Thoracic aorta (tissue), 2 donors: ENCODE results near the gene FAM184A. TPM values are rescaled to one million over a fixed set of nuclear protein-coding genes. Genes with fewer than 3 reads are reported as not detected.

Source experiments
- ATAC-seq: fragments of 150-250 bp; one replicate; pipeline ENCODE4 v1.8.0; 2017; ENCODE audit warnings: low read depth; ENCODE audit not compliant: insufficient number of reproducible peaks, low FRiP score
- DNase-seq: peaks from one replicate; pipeline ENCODE4 v3.0.0-alpha.2; 2020; ENCODE audit warnings: low spot score
- H3K27ac ChIP-seq, 2 donors: fragments of 200-600 bp; sonication (generic); 1 replicate in 1 of 2; 2 replicates in 1 of 2; pipeline ENCODE4 v1.5.1; 2016; ENCODE audit warnings: mild to moderate bottlenecking in 2 of 2, moderate library complexity in 2 of 2
- H3K27me3 ChIP-seq: fragments of 200-600 bp; sonication (generic); replicated peaks from 2 replicates; pipeline ENCODE4 v1.6.0; 2016; ENCODE audit warnings: mild to moderate bottlenecking; ENCODE audit not compliant: insufficient read depth
- H3K36me3 ChIP-seq: fragments of 200-600 bp; sonication (generic); one replicate; pipeline ENCODE4 v1.5.1; 2016
- H3K4me1 ChIP-seq, 2 donors: fragments of 200-600 bp; sonication (generic); 1 replicate in 1 of 2; 2 replicates in 1 of 2; pipeline versions ENCODE4 v1.5.1 to v1.6.0; 2016; ENCODE audit warnings: low read depth in 2 of 2, mild to moderate bottlenecking in 1 of 2; ENCODE audit not compliant: control insufficient read depth in 1 of 2
- H3K4me3 ChIP-seq: fragments of 200-600 bp; sonication (generic); 2 replicates; pipeline ENCODE4 v1.5.1; 2016; ENCODE audit warnings: mild to moderate bottlenecking
- H3K9me3 ChIP-seq: fragments of 200-600 bp; sonication (generic); 2 replicates; pipeline ENCODE4 v1.5.1; 2016
- total RNA-seq, 2 donors: library from RNA; depleted of rRNA; stranded (reverse); fragments of >200 nt; gene quantifications; one replicate each; pipeline versions ENCODE4 v1.1.0 to v1.2.3, GENCODE V29; 2016
- TF ChIP-seq, protein P1 (sequence below): fragments of 200-600 bp; sonication (generic); IDR thresholded peaks from one replicate; pipeline ENCODE4 v1.5.1; 2019; ENCODE audit warnings: antibody characterized with exemption

FAM184A gene
- total RNA-seq, 2 donors from 2014 or later: 0.54 to 7.5 TPM

DNA sequence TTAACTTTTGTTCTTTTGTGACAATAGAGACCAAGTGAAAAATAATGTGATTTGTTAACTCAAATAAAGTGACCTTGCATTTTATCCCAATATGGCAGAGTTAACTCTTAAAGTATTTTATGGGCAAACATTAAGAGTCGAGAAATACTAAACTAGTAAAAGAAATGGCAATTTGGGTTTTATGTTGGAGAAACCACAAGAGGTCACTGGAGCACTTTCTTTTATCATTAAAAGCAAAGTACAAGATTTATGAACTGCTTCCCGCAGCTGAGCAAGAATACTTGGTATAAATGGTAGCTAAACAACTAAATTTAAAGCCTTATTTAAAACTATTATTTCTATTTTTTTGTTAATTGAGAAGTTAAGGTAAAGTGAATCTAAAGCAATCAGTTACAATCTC is 110.0 kb downstream of the FAM184A start:
- TF ChIP-seq, protein P1, sequence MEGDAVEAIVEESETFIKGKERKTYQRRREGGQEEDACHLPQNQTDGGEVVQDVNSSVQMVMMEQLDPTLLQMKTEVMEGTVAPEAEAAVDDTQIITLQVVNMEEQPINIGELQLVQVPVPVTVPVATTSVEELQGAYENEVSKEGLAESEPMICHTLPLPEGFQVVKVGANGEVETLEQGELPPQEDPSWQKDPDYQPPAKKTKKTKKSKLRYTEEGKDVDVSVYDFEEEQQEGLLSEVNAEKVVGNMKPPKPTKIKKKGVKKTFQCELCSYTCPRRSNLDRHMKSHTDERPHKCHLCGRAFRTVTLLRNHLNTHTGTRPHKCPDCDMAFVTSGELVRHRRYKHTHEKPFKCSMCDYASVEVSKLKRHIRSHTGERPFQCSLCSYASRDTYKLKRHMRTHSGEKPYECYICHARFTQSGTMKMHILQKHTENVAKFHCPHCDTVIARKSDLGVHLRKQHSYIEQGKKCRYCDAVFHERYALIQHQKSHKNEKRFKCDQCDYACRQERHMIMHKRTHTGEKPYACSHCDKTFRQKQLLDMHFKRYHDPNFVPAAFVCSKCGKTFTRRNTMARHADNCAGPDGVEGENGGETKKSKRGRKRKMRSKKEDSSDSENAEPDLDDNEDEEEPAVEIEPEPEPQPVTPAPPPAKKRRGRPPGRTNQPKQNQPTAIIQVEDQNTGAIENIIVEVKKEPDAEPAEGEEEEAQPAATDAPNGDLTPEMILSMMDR: peak; percentile 12
- no peak for ATAC-seq
- Histone ChIP-seq H3K9me3 (no peaks in the 10 kb centered on the region), H3K4me1 (no peaks in the 10 kb centered on the region), H3K36me3 (no peaks in the 10 kb centered on the region), H3K27me3 (no peaks in the 10 kb centered on the region), H3K27ac (no peak overlapping the region), H3K4me3 (no peak overlapping the region)
- no peak for DNase-seq

DNA sequence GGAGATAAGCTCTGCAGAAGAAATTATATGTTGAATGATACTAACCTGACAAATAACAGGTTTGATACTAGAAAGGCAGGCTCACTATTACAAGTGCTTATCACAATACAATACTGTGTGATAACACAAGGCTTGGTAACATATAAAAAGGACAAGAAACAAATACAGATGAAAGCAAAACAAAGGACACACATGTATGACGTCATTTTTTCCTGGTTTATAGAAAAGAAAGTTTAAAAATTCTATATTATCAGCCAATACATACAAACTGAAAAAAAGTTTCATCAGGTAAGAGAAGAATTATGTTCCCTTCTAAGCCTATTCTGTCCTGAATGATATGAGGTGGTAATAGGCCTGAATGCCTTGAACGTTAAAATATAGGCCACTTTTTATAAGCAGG is 111.2 kb downstream of the FAM184A start:
- no peaks in the 10 kb centered on the region for H3K9me3 ChIP-seq
- H3K4me1 ChIP-seq: no peaks in the 10 kb centered on the region
- no peak for DNase-seq
- H3K27ac ChIP-seq: no peak overlapping the region
- TF ChIP-seq, protein P1: no peak
- H3K27me3 ChIP-seq: no peaks in the 10 kb centered on the region
- ATAC-seq: no peak
- H3K36me3 ChIP-seq: no peaks in the 10 kb centered on the region
- H3K4me3 ChIP-seq: no peak overlapping the region

DNA sequence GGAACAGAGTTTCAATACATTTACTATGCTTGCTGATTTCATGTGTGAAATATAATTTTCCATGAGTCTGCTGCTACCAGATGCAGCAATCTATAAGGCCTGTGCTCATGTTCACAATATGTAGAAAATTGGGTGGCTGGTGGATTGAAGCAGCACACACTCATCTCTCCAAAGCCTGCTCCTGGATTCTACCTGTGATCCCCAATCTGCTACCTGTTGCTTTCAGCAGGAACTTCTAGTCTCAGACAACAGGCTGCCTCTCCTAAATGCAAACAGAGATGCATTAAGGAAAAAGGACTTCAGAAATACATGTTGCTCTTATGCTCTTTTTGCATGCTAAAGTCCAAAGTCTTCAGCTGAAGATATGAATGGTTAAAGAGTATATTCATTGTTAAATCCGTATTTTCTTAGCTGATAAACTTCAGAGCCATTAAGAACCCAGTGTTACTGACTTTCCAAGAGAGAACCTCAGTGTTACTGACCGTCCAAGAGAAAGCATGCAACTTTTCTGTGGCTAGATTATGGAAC is 112.6 kb downstream of the FAM184A start:
- H3K4me3 ChIP-seq: no peak overlapping the region
- H3K36me3 ChIP-seq: no peaks in the 10 kb centered on the region
- no peaks in the 10 kb centered on the region for H3K27me3 ChIP-seq
- no peak overlapping the region for H3K27ac ChIP-seq
- H3K4me1 ChIP-seq: no peaks in the 10 kb centered on the region
- ATAC-seq: no peak
- no peaks in the 10 kb centered on the region for H3K9me3 ChIP-seq
- no peak for DNase-seq
- TF ChIP-seq, protein P1: no peak

DNA sequence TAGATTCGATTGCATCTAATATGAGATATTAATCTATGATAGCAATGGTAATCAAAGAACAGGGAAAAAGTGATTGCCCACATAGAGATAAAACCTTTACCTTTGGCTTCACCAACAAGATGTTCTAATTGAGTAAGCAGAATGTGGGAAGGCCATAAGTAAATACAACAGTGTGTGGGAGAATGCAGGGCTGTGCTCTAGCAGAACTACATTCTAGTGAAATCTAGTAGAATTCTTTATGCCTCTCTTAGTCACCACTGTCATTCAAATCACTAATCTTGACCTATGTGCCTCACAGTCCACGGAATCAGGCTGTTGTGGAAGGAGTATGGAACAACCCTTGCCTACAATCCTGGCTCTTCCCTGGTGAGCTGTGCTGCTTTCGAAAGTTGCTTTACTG is 113.1 kb downstream of the FAM184A start:
- no peak overlapping the region for H3K4me3 ChIP-seq

DNA sequence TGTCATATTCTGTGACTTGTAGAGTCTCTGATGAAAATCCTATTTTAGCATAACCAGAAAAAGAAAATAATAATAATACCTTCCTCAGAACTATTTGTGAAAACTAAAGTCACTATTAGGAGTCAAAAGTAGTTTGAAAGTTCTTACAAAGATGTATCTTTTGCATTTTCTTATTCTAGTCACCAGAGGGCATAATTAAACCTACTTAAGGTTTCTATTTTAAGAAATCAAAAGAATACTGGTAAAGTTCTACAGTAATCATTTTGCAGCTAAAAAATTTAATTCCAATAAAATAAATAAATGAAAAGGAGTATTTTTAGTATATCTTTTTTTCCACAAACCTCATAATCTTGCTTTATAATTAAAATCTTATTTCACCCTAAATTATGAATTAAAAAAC is 115.5 kb downstream of the FAM184A start:
- H3K36me3 ChIP-seq: no peaks in the 10 kb centered on the region
- DNase-seq (no peak), ATAC-seq (no peak)
- no peaks in the 10 kb centered on the region for H3K9me3 ChIP-seq
- H3K4me1 ChIP-seq: no peaks in the 10 kb centered on the region
- no peak overlapping the region for H3K27ac ChIP-seq
- H3K4me3 ChIP-seq: no peak overlapping the region
- H3K27me3 ChIP-seq: no peaks in the 10 kb centered on the region
- TF ChIP-seq, protein P1: no peak

More for the DNA sequence above, 113.1 kb downstream of the FAM184A start:
- no peaks in the 10 kb centered on the region for H3K27me3 ChIP-seq
- no peak overlapping the region for H3K27ac ChIP-seq
- ATAC-seq (no peak), DNase-seq (no peak)
- H3K4me1 ChIP-seq: no peaks in the 10 kb centered on the region
- TF ChIP-seq, protein P1: no peak
- H3K9me3 ChIP-seq: no peaks in the 10 kb centered on the region
- no peaks in the 10 kb centered on the region for H3K36me3 ChIP-seq
